ENCODE results near the gene DIP2C.
A peak's percentile ranks its signal among the peaks of the same experiment; 100 is the strongest.
"Not testable (repeated sequence)": the region's sequence is repeated elsewhere in the genome, so short reads cannot be mapped to it uniquely, and the experiment has no call there.

DIP2C gene

DNA sequence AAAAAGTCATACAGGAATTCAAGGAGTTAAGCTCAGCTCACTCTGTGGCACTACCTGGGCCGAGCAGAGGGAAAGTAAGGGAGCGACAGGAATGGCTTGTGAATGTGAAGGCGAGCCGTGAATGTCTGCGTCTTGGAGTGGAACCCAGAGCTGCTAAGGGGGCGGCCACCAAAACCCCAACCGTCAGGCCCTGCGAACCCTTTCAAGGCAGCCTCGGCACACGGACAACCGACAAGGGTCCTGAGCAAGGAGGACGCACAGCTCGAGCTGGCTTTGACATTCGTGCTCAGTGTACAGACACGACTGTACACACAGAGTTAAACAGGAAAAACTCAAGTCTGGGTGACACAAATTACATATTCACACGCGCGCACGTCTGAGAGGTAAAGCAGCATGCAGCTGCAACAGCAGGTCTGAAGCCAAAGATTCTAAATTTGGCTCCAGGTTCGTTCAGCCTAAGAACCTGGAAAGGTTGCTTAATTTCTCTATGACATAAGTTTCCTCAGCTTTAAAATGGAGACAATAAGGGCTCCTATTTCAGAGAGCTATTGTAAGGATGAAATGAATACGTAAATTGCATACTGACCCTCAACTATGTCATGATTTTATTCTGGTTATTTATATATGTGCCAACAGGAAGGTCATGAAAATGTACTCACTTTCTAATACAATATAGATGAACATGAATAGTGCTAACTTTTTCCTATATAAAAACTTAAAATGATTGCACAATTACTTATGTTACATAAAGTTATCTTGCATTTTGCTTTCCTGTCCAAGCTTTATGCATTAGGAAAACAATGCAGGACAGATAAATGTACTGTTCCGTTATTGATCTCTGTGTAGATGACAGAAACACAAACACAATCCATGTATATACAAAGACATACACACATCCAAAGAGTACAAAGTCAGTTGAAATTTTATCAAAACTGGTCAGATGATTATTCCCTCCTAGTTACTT lies 361.3 kb downstream of the DIP2C start:
- DNase-seq (ENCODE audit: low read depth): no peak

- DNase-seq (ENCODE audit: low read depth): no peak
Measured at GRCh38 chr10:326894-327635, 362.4 kb downstream of the DIP2C start.

DNA sequence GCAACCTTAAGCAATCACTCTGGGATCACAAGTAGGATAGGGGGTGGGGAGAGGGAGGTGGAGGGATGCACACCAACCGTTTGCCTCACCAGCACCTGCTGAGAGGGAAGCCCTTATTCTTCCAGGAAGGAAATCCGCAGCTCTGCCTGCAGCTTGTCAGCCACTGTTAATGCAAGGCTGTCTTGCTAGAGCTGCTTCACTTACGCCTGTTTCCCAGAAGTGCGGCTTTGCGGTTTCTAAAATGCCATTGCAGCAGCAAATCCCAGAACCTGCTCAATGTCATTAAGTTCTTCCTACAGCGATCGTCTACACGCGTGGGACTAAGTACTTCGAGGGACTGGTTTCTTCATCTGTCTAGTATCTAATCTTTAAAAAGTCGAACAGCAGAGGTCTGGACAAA lies 363.1 kb downstream of the DIP2C start:
- no peak for DNase-seq (ENCODE audit: low read depth)

GRCh38 chr10:325282-325681 lies 364.2 kb downstream of the DIP2C start:
- no peak for DNase-seq (ENCODE audit: low read depth)

GRCh38 chr10:324593-324992 lies 364.9 kb downstream of the DIP2C start:
- DNase-seq (ENCODE audit: low read depth): no peak

DNA sequence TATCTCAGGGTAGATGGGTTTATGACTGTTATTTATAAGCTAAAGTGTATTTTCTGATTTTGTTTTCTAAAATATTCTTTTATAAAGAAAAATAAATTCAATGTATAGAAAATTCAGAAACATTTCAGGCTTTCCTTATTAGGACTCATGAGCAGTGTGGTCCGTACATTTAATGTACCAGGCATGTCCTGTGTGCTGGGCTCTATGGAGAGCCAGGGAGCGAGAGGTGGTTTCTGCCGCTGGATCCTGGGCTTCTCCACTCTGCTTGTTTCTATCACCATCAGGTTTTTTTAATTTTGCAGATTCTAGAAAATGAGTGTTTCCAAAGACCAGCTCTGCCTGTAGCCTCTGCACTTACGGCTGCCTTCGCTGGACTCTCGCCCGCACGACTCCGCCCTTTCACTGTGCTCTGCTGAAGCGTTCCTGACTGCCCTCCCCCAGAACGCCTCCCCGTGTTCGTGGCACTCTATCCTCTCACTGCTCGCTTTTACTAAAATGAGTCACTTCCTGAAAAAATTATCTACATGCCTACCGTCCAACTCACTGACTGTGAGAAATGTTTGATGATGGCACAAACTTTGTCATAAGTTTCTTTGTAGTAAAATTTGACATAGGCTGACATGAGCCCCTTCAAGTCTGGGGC lies 365.7 kb downstream of the DIP2C start:
- peak; percentile 66 for DNase-seq (ENCODE audit: low read depth)

DNA sequence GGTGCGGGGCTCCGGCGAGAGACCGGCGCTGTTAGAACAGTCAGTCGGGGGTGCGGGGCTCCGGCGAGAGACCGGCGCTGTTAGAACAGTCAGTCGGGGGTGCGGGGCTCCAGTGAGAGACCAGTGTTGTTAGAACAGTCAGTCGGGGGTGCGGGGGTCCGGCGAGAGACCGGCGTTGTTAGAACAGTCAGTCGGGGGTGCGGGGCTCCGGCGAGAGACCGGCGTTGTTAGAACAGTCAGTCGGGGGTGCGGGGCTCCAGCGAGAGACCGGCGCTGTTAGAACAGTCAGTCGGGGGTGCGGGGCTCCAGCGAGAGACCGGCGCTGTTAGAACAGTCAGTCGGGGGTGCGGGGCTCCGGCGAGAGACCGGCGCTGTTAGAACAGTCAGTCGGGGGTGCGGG lies 366.4 kb downstream of the DIP2C start:
- DNase-seq (ENCODE audit: low read depth): not testable (repeated sequence)

- no peak for DNase-seq (ENCODE audit: low read depth)
Measured at GRCh38 chr10:320771-321170, 368.7 kb downstream of the DIP2C start.

GRCh38 chr10:317926-318325 lies 371.5 kb downstream of the DIP2C start:
- no peak for DNase-seq (ENCODE audit: low read depth)

DNA sequence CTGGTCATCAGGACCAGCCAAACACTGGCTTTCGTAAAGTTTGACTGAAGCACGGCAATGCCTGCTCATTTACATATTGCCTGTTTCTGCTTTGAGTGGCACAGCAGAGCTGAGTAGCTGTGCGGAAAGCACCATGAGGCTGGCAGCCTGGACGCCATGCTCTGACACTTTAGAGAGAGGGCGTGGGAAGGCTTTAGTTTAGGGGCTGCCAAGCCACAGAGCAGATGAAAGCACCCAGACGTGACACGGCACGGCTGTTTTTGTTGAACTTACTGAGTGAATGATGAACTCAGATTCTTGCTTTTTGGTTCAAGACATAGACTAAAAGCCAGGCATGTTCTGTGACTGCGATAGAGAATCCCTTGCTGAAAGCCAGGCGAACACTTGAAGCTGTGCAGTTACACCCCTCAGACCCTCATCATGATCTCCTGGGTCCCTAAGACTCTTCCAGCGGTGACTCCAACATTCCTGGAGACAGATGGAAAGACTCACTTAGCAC lies 372.1 kb downstream of the DIP2C start:
- no peak for DNase-seq (ENCODE audit: low read depth)

GRCh38 chr10:316390-316789 lies 373.1 kb downstream of the DIP2C start:
- DNase-seq (ENCODE audit: low read depth): no peak

DNA sequence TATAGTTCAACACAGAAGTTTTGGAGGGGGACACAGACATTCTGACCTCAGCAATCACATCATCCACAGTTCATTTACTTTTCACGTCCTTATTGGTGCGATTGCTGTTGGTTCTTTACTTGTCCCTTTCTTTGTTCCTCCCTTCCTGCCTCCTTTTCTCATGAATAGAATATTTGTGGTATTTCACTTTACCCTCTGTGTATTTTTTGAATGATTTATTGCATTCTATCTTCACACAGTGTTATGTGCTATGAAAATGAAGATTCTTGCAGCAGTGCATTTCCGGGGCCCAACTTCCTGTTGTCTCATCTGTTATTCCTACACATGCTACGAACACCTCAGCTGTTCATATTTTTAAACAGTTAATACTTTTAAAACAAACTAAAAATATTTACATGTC lies 374.6 kb downstream of the DIP2C start:
- DNase-seq (ENCODE audit: low read depth): no peak

DNA sequence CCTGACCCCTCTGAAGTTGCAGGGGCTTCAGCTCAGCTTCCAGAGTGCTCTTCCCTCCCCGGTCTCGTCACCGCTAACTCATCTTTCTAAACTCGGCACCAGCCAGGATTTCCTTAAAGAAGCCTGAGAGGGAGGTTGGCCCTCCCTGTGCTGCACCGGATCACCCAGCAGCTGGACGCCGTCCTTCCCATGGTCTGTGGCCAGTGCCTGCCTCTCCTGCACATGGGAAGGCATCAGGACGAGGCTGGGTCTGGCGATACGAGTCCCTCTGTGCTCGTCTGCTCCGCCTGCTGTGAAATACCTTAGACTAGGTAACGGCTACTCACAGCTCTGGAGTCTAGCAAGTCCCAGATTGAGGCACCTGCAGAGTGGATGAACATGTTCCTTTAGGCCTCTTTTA lies 375.1 kb downstream of the DIP2C start:
- DNase-seq (ENCODE audit: low read depth): no peak

DNA sequence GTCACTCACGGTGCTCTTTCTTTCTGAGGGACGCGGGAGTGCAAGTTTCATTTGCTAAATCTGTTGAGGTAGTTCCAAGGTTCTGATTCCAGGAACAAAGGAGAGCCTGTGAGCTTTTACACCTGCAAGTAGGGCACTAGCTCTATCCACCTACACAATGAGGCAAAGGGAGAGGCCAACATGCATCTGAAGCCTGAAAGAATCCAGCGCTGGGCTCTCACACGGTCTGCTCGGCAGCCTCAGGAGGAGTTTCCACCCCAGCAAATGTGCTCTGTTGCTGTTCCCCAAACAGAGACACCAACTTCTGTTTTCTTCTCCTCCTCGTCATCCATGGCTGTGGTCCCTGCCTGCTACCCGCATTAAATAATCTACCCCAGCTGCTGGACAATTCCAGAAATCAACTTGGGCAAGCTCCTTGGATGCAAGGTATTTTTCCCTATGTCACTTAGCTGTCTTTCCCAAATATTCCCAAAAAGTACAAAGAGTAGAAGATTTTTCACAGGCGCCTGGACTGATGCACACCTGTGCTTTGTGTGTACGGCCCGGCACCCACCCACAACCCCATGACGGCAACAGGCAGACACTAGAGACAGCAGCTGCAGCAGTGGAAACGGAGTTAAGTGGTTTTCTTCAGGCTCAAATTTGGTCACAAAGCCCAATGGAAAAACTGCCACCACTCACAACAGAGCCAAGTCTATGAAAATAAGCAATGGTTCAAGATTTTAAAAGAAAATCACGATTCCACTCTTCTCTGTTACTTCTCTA lies 377.4 kb downstream of the DIP2C start:
- no peak for DNase-seq (ENCODE audit: low read depth)

DNA sequence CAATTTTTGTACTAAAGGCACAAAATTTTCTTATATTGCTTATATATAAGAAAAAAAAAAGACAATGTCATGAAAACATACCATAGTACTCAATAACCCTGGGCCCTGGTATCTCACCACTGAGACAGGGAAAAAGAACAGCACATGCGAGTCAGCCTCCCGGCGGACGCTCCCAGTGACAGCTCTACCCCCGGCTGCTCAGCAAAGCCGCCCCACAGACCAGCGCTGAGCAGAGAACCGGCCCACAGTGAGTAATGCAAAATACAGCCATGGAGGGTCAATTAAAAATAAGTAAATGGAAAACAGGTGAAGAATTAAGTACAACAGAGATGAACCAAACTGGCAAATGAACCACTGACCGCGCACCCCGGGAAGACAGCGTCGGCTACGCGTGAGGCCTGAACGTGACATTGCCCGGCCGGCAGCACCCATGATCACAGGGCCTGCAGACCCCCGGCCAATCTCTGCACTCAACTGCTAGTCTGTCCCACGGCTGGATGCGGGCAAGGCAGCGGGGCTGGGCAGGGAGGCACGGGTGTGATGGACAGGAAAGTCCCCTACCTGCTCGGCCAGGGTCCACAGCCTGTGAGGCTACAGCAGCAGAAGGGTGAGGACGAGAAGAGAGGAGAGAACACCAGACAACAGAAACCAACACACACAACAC lies 378.4 kb downstream of the DIP2C start:
- DNase-seq (ENCODE audit: low read depth): no peak

DNA sequence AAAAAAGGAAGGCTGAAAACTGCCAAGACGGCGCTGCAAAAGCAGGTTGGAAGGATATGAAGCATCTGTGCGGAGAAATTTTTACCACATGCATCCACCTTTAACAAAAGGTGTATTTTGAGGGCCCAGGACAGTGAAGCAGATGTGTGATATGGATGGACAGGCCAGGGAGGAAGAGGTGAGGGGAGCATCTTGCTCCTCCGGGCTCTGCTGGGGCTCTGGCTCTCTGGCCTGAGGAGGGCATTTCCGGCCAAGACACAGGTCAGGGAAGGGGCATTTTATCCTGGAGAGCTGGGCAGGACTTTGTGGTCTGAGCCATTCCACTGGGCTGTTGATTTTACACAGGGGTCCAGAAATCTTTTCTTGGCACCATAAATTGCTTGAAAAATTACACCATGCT lies 379.1 kb downstream of the DIP2C start:
- no peak for DNase-seq (ENCODE audit: low read depth)

DNA sequence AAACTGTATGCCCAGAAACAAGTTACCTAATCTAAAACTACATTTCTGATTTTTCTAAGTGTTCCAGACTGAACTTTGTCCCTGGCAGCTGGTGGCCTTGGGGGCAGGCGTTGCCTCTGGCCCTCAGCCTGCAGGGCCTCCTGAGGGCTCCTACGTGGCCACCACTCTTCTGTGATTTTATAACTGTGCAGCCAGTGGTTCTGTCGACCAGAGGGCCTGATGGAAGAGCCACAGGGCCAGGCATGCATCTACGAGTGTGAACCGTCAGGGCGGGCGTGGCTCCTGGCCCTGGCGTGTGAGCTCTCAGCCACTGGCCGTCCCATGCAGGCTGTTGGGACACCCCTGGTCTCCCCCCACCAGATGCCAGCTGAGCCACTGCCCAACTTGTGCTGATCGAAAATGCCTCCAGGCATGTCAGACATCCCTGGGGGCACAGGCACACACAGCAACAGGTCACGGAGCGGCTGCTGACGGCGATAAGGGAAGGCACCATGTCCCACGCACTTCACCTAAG lies 380.8 kb downstream of the DIP2C start:
- DNase-seq (ENCODE audit: low read depth): no peak

DNA sequence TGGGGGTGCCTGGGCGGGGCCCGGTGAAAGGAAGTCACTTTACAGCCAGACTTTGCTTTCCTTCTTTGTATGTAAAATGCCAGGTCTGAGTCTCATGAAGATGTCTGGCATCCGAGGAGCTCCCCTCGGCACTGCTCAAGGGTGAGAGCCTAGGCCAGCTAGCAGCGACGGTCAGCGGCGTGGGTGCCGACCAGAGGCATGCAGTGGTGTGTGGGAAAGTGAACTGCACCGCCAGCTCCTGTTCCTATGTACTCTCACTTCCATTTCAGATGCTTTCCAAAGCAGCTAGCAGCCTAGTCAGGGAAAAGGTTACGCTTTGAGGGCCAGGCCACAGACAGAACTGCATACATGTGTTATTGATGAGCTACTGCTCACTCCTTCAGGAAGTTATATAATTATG lies 381.4 kb downstream of the DIP2C start:
- DNase-seq (ENCODE audit: low read depth): no peak

DNA sequence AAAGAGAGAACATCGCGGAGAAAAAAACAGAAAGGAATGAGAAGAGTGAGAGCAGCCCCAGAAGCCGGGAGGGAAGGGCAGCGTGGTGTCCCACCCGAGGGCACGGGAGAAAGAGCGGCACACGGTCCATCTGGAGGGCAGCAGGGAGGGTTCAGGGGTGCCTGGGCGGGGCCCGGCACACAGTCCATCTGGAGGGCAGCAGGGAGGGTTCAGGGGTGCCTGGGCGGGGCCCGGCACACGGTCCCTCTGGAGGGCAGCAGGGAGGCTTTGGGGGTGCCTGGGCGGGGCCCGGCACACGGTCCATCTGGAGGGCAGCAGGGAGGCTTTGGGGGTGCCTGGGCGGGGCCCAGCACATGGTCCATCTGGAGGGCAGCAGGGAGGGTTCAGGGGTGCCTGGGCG lies 381.8 kb downstream of the DIP2C start:
- no peak for DNase-seq (ENCODE audit: low read depth)

- DNase-seq (ENCODE audit: low read depth): no peak
Measured at GRCh38 chr10:306675-307185, 382.7 kb downstream of the DIP2C start.

All from HS-27A (cell line).